Karpas-422 (cell line): Measurements from ENCODE around the gene CPAMD8. TPM values are rescaled to one million over a fixed set of nuclear protein-coding genes. Genes with fewer than 3 reads are reported as not detected.
"Not testable (repeated sequence)": the region's sequence is repeated elsewhere in the genome, so short reads cannot be mapped to it uniquely, and the experiment has no call there.

ENCODE experiments used
- DNase-seq: peaks from one replicate; pipeline ENCODE4 v3.0.0-alpha.2; 2015
- H2AFZ ChIP-seq: fragments of 200-600 bp; sonication (generic); 2 replicates; pipeline ENCODE4 v1.6.1; 2014; ENCODE audit warnings: antibody characterized with exemption, low read length, mixed read lengths
- H3K27ac ChIP-seq: fragments of 200-600 bp; sonication (generic); 2 replicates; pipeline ENCODE4 v1.5.1; 2014; ENCODE audit warnings: mild to moderate bottlenecking, low read length, moderate library complexity
- H3K27me3 ChIP-seq: fragments of 200-600 bp; sonication (generic); 2 replicates; pipeline ENCODE4 v1.6.1; 2014; ENCODE audit warnings: low read length, mixed read lengths
- H3K36me3 ChIP-seq: fragments of 200-600 bp; sonication (generic); 2 replicates; pipeline ENCODE4 v1.6.1; 2014; ENCODE audit warnings: low read length, mixed read lengths; ENCODE audit not compliant: insufficient read depth
- H3K4me1 ChIP-seq: fragments of 200-600 bp; sonication (generic); 2 replicates; pipeline ENCODE4 v1.6.1; 2014; ENCODE audit warnings: mild to moderate bottlenecking, low read length, mixed read lengths
- H3K4me2 ChIP-seq: fragments of 200-600 bp; sonication (generic); 2 replicates; pipeline ENCODE4 v1.6.1; 2014; ENCODE audit warnings: low read length, low read depth, mild to moderate bottlenecking; ENCODE audit not compliant: poor library complexity, severe bottlenecking
- H3K4me3 ChIP-seq: fragments of 200-600 bp; sonication (generic); 2 replicates; pipeline ENCODE4 v1.5.1; 2014; ENCODE audit warnings: mild to moderate bottlenecking, antibody characterized with exemption, low read length, mixed read lengths
- H3K79me2 ChIP-seq: fragments of 200-600 bp; sonication (generic); 2 replicates; pipeline ENCODE4 v1.6.1; 2014; ENCODE audit warnings: mild to moderate bottlenecking, low read length, mixed read lengths
- H3K9ac ChIP-seq: fragments of 200-600 bp; sonication (generic); 2 replicates; pipeline ENCODE4 v1.6.0; 2014; ENCODE audit warnings: low read length
- H3K9me2 ChIP-seq: fragments of 200-600 bp; sonication (generic), shearing (Covaris generic); replicated peaks from 2 replicates; pipeline ENCODE4 v1.6.0; 2014; ENCODE audit warnings: mild to moderate bottlenecking, low read length, moderate library complexity; ENCODE audit not compliant: insufficient read depth
- H3K9me3 ChIP-seq: fragments of 300-700, 200-600 bp; sonication (generic); 2 replicates; pipeline ENCODE4 v1.6.1; 2014; ENCODE audit warnings: low read length, mixed read lengths
- H4K20me1 ChIP-seq: fragments of 200-600 bp; sonication (generic); 2 replicates; pipeline ENCODE4 v1.6.1; 2014; ENCODE audit warnings: mild to moderate bottlenecking, antibody characterized with exemption, low read length, low read depth; ENCODE audit not compliant: insufficient read depth
- total RNA-seq: library from RNA; depleted of rRNA; stranded (reverse); fragments of >200 nt; shearing (Covaris generic); gene quantifications from 2 replicates; pipeline ENCODE4 v1.2.3, GENCODE V29; 2014; ENCODE audit warnings: low replicate concordance

Gene CPAMD8
- total RNA-seq, 1 experiment from 2014 or later, result not detected

DNA sequence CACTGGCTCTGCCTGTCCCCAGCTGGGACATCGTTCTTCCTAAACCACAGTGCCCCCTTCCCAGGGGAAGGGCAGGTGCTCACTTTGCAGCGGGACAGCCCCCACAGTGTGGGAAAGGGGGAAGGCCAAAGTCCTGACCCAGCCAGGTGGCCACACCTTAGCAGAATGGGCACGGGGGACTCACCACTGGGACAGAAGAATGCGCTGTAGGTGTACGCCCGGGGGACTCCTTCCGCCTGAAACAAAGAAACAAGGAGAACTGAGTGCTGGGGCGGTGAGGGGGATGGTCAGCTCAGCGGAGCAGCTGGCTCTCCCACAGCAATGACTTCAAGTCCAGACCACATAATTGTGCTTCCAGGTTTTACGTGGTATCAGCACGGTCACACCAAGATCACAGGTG is 88.4 kb downstream of the CPAMD8 start:
- no peak overlapping the region for H3K4me3 ChIP-seq
- H3K79me2 ChIP-seq, result no peaks in the 10 kb centered on the region
- H4K20me1 ChIP-seq, result no peaks in the 10 kb centered on the region
- DNase-seq, result no peak
- peaks cover 10% of the 10 kb centered on the region; the same call in 1 of the 2 replicates for H3K9me3 ChIP-seq
- H3K4me2 ChIP-seq, result no peak overlapping the region
- H3K9ac ChIP-seq, result no peak overlapping the region
- no peaks in the 10 kb centered on the region; the same call in 1 of the 2 replicates for H3K27me3 ChIP-seq
- no peaks in the 10 kb centered on the region for H3K4me1 ChIP-seq
- H3K9me2 ChIP-seq, result no peaks in the 10 kb centered on the region
- no peak overlapping the region for H3K27ac ChIP-seq
- H2AFZ ChIP-seq, result no peak overlapping the region
- H3K36me3 ChIP-seq, result no peaks in the 10 kb centered on the region

DNA sequence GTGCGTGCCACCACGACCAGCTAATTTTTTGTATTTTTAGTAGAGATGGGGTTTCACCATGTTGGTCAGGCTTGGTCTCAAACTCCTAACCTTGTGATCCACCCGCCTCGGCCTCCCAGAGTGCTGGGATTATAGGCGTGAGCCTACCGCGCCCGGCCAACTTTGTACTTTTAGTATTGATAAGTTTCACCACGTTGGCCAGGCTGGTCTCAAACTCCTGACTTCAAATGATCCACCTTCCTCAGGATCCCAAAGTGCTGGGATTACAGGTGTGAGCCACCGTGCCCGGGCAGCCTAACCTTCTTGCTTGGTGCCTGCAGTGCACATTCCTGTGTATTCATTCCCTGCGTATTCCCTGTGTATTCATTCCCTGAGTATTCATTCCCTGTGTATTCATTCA is 88.8 kb downstream of the CPAMD8 start:
- not testable (repeated sequence) for H3K27me3 ChIP-seq

DNA sequence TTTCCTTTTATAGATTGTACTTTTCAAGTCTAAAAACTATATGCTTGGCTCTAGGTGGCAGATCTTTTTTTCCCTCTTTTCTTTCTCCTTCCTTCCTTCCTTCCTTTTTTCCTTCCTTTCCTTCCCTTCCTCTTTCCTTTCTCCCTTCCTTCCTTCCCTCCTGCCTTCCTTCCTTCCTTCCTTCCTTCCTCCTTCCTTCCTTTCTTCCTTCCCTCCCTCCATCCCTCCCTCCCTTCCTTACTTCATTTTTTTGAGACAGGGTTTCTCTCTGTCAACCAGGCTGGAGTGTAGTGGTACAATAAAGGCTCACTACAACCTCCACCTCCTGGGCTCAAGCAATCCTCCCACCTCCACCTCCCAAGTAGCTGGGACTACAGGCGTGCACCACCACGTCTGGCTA is 89.7 kb downstream of the CPAMD8 start:
- H2AFZ ChIP-seq, result no peak overlapping the region

More for the DNA sequence above, 88.8 kb downstream of the CPAMD8 start:
- H4K20me1 ChIP-seq, H3K4me1 ChIP-seq, H3K27ac ChIP-seq, H2AFZ ChIP-seq, H3K4me3 ChIP-seq, H3K9ac ChIP-seq, H3K4me2 ChIP-seq, H3K9me2 ChIP-seq, DNase-seq, H3K79me2 ChIP-seq, H3K36me3 ChIP-seq: not testable (repeated sequence)
- peaks cover 10% of the 10 kb centered on the region; the same call in 1 of the 2 replicates for H3K9me3 ChIP-seq

DNA sequence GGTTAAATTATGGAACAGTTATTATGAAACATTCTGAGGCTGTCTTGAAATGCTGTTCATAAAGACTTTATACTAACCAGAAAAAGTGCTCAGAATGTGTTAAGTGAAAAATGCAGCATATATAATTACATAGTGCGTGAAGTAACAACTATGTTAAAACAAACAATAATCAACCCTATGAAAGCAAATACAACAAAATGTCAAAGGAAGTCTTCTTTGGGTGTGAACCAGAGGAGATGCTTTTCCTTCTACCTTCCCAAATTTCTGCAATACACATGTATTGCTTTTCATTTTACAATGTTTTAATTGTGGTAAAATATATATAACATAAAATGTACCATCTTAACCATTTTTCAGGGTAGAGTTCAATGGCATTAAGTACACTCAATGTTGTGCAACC is 92.1 kb downstream of the CPAMD8 start:
- H3K36me3 ChIP-seq, result no peaks in the 10 kb centered on the region
- H2AFZ ChIP-seq, result no peak overlapping the region
- H3K27ac ChIP-seq, result no peak overlapping the region

More for the DNA sequence above, 89.7 kb downstream of the CPAMD8 start:
- Histone ChIP-seq H3K36me3 (no peaks in the 10 kb centered on the region), H3K9me2 (no peaks in the 10 kb centered on the region), H3K9me3 (peaks cover 10% of the 10 kb centered on the region; the same call in 1 of the 2 replicates), H3K4me3 (no peak overlapping the region), H3K27me3 (no peaks in the 10 kb centered on the region; the same call in 1 of the 2 replicates), H3K9ac (no peak overlapping the region), H4K20me1 (no peaks in the 10 kb centered on the region), H3K4me2 (no peak overlapping the region), H3K79me2 (no peaks in the 10 kb centered on the region), H3K27ac (no peak overlapping the region), H3K4me1 (no peaks in the 10 kb centered on the region)
- no peak for DNase-seq

DNA sequence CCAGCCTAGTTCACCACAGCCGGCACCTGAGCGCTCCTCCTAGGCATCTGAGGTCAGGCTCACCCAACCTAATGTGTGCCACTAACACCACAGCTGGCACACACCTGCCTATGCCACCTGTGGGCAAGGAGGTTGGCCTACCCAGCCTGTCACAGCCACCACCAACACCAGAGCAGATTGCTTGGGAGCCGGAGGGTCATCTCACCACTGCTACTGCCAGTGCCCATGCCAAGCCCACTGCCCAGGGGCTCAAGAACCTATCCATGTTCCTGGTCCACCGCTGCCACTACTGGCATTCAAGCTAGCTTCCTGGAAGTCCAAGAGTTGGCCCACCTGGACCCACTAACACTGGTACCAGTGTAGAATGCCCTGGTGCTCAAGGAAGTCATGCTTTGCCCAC is 95.3 kb downstream of the CPAMD8 start:
- Histone ChIP-seq H4K20me1 (no peaks in the 10 kb centered on the region), H3K4me2 (no peak overlapping the region), H3K27me3 (no peaks in the 10 kb centered on the region; the same call in 1 of the 2 replicates), H3K4me3 (no peak overlapping the region), H2AFZ (no peak overlapping the region), H3K27ac (no peak overlapping the region), H3K9me2 (no peaks in the 10 kb centered on the region), H3K79me2 (no peaks in the 10 kb centered on the region), H3K36me3 (no peaks in the 10 kb centered on the region), H3K4me1 (no peaks in the 10 kb centered on the region), H3K9me3 (peaks cover 10% of the 10 kb centered on the region; the same call in 1 of the 2 replicates), H3K9ac (no peak overlapping the region)
- no peak for DNase-seq

More for the DNA sequence above, 92.1 kb downstream of the CPAMD8 start:
- H4K20me1 ChIP-seq, result no peaks in the 10 kb centered on the region
- no peak overlapping the region for H3K4me3 ChIP-seq
- peaks cover 10% of the 10 kb centered on the region; the same call in 1 of the 2 replicates for H3K9me3 ChIP-seq
- no peak overlapping the region for H3K4me2 ChIP-seq
- H3K9me2 ChIP-seq, result no peaks in the 10 kb centered on the region
- H3K4me1 ChIP-seq, result no peaks in the 10 kb centered on the region
- no peaks in the 10 kb centered on the region for H3K79me2 ChIP-seq
- H3K27me3 ChIP-seq, result no peaks in the 10 kb centered on the region; the same call in 1 of the 2 replicates
- H3K9ac ChIP-seq, result no peak overlapping the region
- no peak for DNase-seq

DNA sequence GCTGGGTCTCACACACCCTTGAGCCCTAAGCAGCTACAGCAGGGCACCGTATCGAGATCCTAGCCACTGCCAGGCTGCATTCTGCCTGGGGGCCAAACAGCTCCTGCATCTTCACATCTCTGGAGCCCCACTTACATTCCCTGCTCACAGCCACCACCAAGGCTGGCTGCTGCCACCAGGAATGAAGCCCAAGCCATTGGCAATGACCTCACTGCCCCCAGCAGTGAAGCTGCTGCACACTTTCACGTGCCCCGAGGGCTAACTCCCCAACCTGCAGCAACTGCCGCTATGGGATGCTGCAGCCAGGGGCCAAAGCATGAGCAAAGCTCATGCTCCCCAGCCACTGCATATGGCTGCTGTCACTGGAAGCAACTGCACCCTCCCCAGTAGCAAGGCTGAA is 95.9 kb downstream of the CPAMD8 start:
- no peak overlapping the region for H2AFZ ChIP-seq
- no peaks in the 10 kb centered on the region for H3K9me2 ChIP-seq
- no peak for DNase-seq
- no peak overlapping the region for H3K4me3 ChIP-seq
- H3K4me2 ChIP-seq, result no peak overlapping the region
- peaks cover 10% of the 10 kb centered on the region; the same call in 1 of the 2 replicates for H3K9me3 ChIP-seq
- H3K79me2 ChIP-seq, result no peaks in the 10 kb centered on the region
- no peak overlapping the region for H3K27ac ChIP-seq
- no peaks in the 10 kb centered on the region; the same call in 1 of the 2 replicates for H3K27me3 ChIP-seq
- H3K4me1 ChIP-seq, result no peaks in the 10 kb centered on the region
- H4K20me1 ChIP-seq, result no peaks in the 10 kb centered on the region
- no peak overlapping the region for H3K9ac ChIP-seq
- H3K36me3 ChIP-seq, result no peaks in the 10 kb centered on the region

DNA sequence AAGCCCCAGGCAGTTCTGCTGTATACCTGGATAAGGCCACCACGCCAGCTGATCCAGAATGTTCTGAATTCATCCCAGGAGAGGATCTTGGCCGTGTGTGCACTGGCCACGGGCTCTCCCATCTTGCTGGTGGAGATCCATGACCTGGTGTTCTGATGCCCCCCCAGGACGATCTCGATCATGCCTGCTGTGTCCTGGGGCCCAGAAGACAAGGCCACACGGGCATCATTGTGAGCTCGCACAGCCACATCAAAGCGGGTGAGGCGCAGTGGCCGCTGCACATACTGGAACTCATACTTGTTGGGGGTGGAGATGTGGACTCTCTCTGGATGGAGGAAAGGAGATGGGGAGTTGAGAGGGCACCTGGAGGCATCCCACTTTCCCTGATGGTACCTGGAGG is 97.7 kb downstream of the CPAMD8 start:
- Histone ChIP-seq H3K4me3 (no peak overlapping the region), H3K9me2 (no peaks in the 10 kb centered on the region), H3K9me3 (peaks cover 6% of the 10 kb centered on the region; the same call in 1 of the 2 replicates), H3K4me1 (no peaks in the 10 kb centered on the region), H3K27me3 (no peaks in the 10 kb centered on the region; the same call in 1 of the 2 replicates), H3K27ac (no peak overlapping the region), H3K4me2 (no peak overlapping the region), H4K20me1 (no peaks in the 10 kb centered on the region), H3K9ac (no peak overlapping the region), H3K36me3 (no peaks in the 10 kb centered on the region), H2AFZ (no peak overlapping the region), H3K79me2 (no peaks in the 10 kb centered on the region)
- DNase-seq, result no peak

DNA sequence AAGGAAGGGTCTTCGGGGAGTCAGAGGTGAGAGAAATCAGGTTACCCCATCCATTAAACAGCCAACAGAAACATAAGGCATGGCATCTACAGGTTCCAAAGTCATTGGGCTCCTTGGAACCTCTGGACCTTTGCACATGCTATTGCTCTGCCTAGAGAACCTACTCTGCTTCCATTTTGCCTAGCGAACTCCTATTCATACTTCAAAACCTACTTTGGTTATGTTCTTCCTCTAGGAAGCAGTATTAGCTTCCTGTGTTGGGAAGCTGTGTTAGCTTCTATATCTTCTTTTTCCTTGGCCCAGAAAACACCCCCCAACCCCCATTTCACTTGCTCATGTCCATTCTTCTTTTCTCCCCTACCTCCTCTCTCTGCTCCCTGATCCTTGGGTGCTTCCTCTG is 98.3 kb downstream of the CPAMD8 start:
- H2AFZ ChIP-seq, result no peak overlapping the region
- H3K9ac ChIP-seq, result no peak overlapping the region
- H3K36me3 ChIP-seq, result no peaks in the 10 kb centered on the region
- H3K27me3 ChIP-seq, result no peaks in the 10 kb centered on the region
- no peaks in the 10 kb centered on the region; the same call in 1 of the 2 replicates for H3K9me3 ChIP-seq
- H3K79me2 ChIP-seq, result no peaks in the 10 kb centered on the region
- no peaks in the 10 kb centered on the region for H4K20me1 ChIP-seq
- H3K27ac ChIP-seq, result no peak overlapping the region
- no peaks in the 10 kb centered on the region for H3K4me1 ChIP-seq
- H3K9me2 ChIP-seq, result no peaks in the 10 kb centered on the region
- no peak for DNase-seq
- H3K4me3 ChIP-seq, result no peak overlapping the region
- no peak overlapping the region for H3K4me2 ChIP-seq
